OCI-LY7 (cell line): ENCODE data around the gene DRC7.

Experiments
- EZH2phosphoT487 ChIP-seq: fragments of 200-600 bp; sonication (generic); IDR thresholded peaks from 2 replicates; pipeline ENCODE4 v1.6.1; 2018; ENCODE audit warnings: low read depth, borderline replicate concordance, mild to moderate bottlenecking, mixed run types, antibody characterized with exemption, low read length, moderate library complexity, mixed read lengths
- TF ChIP-seq, protein P1 (sequence below): fragments of 200-600 bp; sonication (generic); conservative IDR thresholded peaks from 2 replicates; pipeline ENCODE4 v1.5.1; 2014; ENCODE audit warnings: mild to moderate bottlenecking, antibody characterized with exemption, low read length, moderate library complexity, mixed read lengths

- TF ChIP-seq, protein P1, sequence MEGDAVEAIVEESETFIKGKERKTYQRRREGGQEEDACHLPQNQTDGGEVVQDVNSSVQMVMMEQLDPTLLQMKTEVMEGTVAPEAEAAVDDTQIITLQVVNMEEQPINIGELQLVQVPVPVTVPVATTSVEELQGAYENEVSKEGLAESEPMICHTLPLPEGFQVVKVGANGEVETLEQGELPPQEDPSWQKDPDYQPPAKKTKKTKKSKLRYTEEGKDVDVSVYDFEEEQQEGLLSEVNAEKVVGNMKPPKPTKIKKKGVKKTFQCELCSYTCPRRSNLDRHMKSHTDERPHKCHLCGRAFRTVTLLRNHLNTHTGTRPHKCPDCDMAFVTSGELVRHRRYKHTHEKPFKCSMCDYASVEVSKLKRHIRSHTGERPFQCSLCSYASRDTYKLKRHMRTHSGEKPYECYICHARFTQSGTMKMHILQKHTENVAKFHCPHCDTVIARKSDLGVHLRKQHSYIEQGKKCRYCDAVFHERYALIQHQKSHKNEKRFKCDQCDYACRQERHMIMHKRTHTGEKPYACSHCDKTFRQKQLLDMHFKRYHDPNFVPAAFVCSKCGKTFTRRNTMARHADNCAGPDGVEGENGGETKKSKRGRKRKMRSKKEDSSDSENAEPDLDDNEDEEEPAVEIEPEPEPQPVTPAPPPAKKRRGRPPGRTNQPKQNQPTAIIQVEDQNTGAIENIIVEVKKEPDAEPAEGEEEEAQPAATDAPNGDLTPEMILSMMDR: no peak
- no peak for TF ChIP-seq EZH2phosphoT487
These were observed 31.2 kb upstream of the DRC7 start for GRCh38 chr16:57663436-57663835.
